ENCODE results near the gene KCTD14.

KCTD14 gene

GRCh38 chr11:78027759-78028158 is 4.7 kb upstream of the KCTD14 start:
- no peak overlapping the region for H3K4me3 ChIP-seq (replicated peaks; ENCODE audit: low read depth, low read length)
- DNase-seq (ENCODE audit: extremely low read depth, insufficient read length), result no peak
- TF ChIP-seq CTCF (IDR thresholded peaks at IDR 0.05; ENCODE audit: insufficient read depth, low read length, poor library complexity, severe bottlenecking), result no peak
- H3K36me3 ChIP-seq (ENCODE audit: control insufficient read depth, insufficient read depth, low read length), result no peaks in the 10 kb centered on the region
- H3K27me3 ChIP-seq (replicated peaks; ENCODE audit: control insufficient read depth, insufficient read depth, low read length), result no peaks in the 10 kb centered on the region

GRCh38 chr11:78025378-78025777 is 2.3 kb upstream of the KCTD14 start:
- DNase-seq (ENCODE audit: extremely low read depth, insufficient read length), result no peak
- H3K4me3 ChIP-seq (replicated peaks; ENCODE audit: low read depth, low read length), result no peak overlapping the region
- H3K27me3 ChIP-seq (replicated peaks; ENCODE audit: control insufficient read depth, insufficient read depth, low read length), result no peaks in the 10 kb centered on the region
- TF ChIP-seq CTCF (IDR thresholded peaks at IDR 0.05; ENCODE audit: insufficient read depth, low read length, poor library complexity, severe bottlenecking), result no peak
- H3K36me3 ChIP-seq (ENCODE audit: control insufficient read depth, insufficient read depth, low read length), result no peaks in the 10 kb centered on the region

GRCh38 chr11:78023426-78023825 is 350 bp upstream of the KCTD14 start:
- no peak for TF ChIP-seq CTCF (IDR thresholded peaks at IDR 0.05; ENCODE audit: insufficient read depth, low read length, poor library complexity, severe bottlenecking)
- Histone ChIP-seq H3K4me3 (replicated peaks; ENCODE audit: low read depth, low read length) (no peak overlapping the region), H3K27me3 (replicated peaks; ENCODE audit: control insufficient read depth, insufficient read depth, low read length) (no peaks in the 10 kb centered on the region), H3K36me3 (ENCODE audit: control insufficient read depth, insufficient read depth, low read length) (no peaks in the 10 kb centered on the region)
- no peak for DNase-seq (ENCODE audit: extremely low read depth, insufficient read length)

GRCh38 chr11:78021611-78022010 is 1.5 kb downstream of the KCTD14 start:
- no peaks in the 10 kb centered on the region for H3K36me3 ChIP-seq (ENCODE audit: control insufficient read depth, insufficient read depth, low read length)
- no peak for TF ChIP-seq CTCF (IDR thresholded peaks at IDR 0.05; ENCODE audit: insufficient read depth, low read length, poor library complexity, severe bottlenecking)
- H3K4me3 ChIP-seq (replicated peaks; ENCODE audit: low read depth, low read length), result no peak overlapping the region
- H3K27me3 ChIP-seq (replicated peaks; ENCODE audit: control insufficient read depth, insufficient read depth, low read length), result no peaks in the 10 kb centered on the region
- DNase-seq (ENCODE audit: extremely low read depth, insufficient read length), result no peak

GRCh38 chr11:78020246-78020645 is 2.8 kb downstream of the KCTD14 start:
- H3K27me3 ChIP-seq (replicated peaks; ENCODE audit: control insufficient read depth, insufficient read depth, low read length), result no peaks in the 10 kb centered on the region
- no peak for TF ChIP-seq CTCF (IDR thresholded peaks at IDR 0.05; ENCODE audit: insufficient read depth, low read length, poor library complexity, severe bottlenecking)
- no peaks in the 10 kb centered on the region for H3K36me3 ChIP-seq (ENCODE audit: control insufficient read depth, insufficient read depth, low read length)
- DNase-seq (ENCODE audit: extremely low read depth, insufficient read length), result no peak
- H3K4me3 ChIP-seq (replicated peaks; ENCODE audit: low read depth, low read length), result no peak overlapping the region

GRCh38 chr11:78019808-78020207 is 3.3 kb downstream of the KCTD14 start:
- Histone ChIP-seq H3K4me3 (replicated peaks; ENCODE audit: low read depth, low read length) (no peak overlapping the region), H3K36me3 (ENCODE audit: control insufficient read depth, insufficient read depth, low read length) (no peaks in the 10 kb centered on the region), H3K27me3 (replicated peaks; ENCODE audit: control insufficient read depth, insufficient read depth, low read length) (no peaks in the 10 kb centered on the region)
- no peak for TF ChIP-seq CTCF (IDR thresholded peaks at IDR 0.05; ENCODE audit: insufficient read depth, low read length, poor library complexity, severe bottlenecking)
- DNase-seq (ENCODE audit: extremely low read depth, insufficient read length), result no peak

All from GM06990 (cell line).